C4-2B (cell line): Measurements from ENCODE around the gene BRK1.
"Not testable (repeated sequence)": the region's sequence is repeated elsewhere in the genome, so short reads cannot be mapped to it uniquely, and the experiment has no call there.

Source experiments
- H3K27ac ChIP-seq: fragments of 450-650 bp; 2 replicates; pipeline ENCODE4 v1.5.1; 2017
- CTCF ChIP-seq: fragments of 450-650 bp; conservative IDR thresholded peaks from 2 replicates; pipeline ENCODE4 v1.5.1; 2017; ENCODE audit warnings: mild to moderate bottlenecking
- ZFX ChIP-seq: fragments of 450-650 bp; IDR thresholded peaks from 2 replicates; pipeline ENCODE4 v1.6.1; 2017

BRK1 gene

GRCh38 chr3:10115326-10116137, at the start of gene BRK1:
TSS of gene BRK1 (plus strand) at chr3:10115675. CDS start at chr3:10115702, 27 bp downstream.
- H3K27ac ChIP-seq: peak within 1 kb of the TSS; percentile 85
- no peak for TF ChIP-seq CTCF
- no peak for TF ChIP-seq ZFX

- not testable (repeated sequence) for H3K27ac ChIP-seq
These were observed 45.4 kb upstream of the BRK1 start for GRCh38 chr3:10070077-10070476.

- no peak for TF ChIP-seq ZFX
- TF ChIP-seq CTCF: no peak
- H3K27ac ChIP-seq: no peak overlapping the region
These were observed 40.8 kb upstream of the BRK1 start for GRCh38 chr3:10074666-10075065.

- H3K27ac ChIP-seq: no peak overlapping the region
- TF ChIP-seq ZFX: no peak
- no peak for TF ChIP-seq CTCF
These were observed 33.6 kb upstream of the BRK1 start for GRCh38 chr3:10081871-10082270.

- no peak overlapping the region for H3K27ac ChIP-seq
- TF ChIP-seq CTCF (no peak), ZFX (no peak)
These were observed 29.7 kb upstream of the BRK1 start for GRCh38 chr3:10085738-10086137.

- TF ChIP-seq CTCF (no peak), ZFX (no peak)
- no peak overlapping the region for H3K27ac ChIP-seq
These were observed 27.2 kb upstream of the BRK1 start for GRCh38 chr3:10088256-10088655.

- no peak for TF ChIP-seq CTCF
- TF ChIP-seq ZFX: no peak
- no peak overlapping the region for H3K27ac ChIP-seq
These were observed 25.3 kb upstream of the BRK1 start for GRCh38 chr3:10090179-10090578.

GRCh38 chr3:10090774-10091173, 24.7 kb upstream of the BRK1 start:
- H3K27ac ChIP-seq: not testable (repeated sequence)

GRCh38 chr3:10091387-10091786, 24.1 kb upstream of the BRK1 start:
- not testable (repeated sequence) for H3K27ac ChIP-seq
